ENCODE results near the gene ATP6V0E2.

The ATP6V0E2 gene

DNA sequence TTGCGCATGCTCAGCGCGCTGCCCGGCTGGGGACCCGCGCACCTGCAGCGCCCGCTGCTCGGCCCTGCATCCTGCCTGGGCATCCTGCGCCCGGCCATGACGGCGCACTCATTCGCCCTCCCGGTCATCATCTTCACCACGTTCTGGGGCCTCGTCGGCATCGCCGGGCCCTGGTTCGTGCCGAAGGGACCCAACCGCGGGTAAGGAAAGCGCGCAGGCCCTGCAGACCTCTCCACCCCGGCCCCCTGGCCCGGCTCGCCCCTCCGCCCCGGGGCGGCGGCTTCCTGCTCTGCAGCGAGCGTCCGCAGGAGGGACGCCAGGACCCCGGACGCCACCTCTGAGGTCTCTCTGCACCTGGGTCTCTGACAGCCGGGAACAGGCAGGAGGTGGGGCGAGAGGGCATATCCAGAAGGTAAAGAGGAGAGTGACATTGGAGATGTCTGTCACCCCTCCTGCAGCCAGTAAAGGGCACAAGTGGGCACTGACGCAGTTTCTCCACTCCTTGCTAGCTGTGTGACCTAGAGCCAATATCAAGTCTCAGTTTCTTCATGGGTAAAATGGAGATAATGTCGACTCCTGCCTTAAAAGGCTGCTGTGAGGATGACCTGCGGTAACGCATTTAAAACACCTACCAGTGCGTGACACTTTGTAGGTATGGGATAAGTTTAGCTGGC is 338 bp downstream of the ATP6V0E2 start:
- TF ChIP-seq GATA2 (IDR thresholded peaks at IDR 0.05; ENCODE audit: low read depth, low read length): no peak
- TF ChIP-seq GATA3 (IDR thresholded peaks at IDR 0.05; ENCODE audit: low read depth, low read length): no peak

DNA sequence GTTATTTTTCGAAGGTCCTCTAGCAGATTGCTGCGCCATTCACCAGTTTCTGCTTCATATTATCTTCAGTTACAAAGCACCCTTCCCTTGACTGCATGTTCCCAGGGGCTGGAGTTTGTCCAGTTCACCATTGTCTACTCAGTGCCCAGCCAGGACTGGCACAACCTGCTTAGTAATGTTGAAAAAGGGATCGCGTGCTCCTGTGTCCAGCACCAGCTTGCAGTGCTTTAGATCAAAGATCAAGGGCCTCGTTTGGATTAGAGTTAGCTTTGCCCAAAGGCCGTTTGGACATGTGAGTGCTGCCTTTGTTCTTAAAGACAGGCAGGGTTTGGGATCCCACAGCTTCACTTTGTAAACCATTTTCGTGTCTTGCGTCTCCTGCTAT is 867 bp downstream of the ATP6V0E2 start:
- TF ChIP-seq GATA3 (IDR thresholded peaks at IDR 0.05; ENCODE audit: low read depth, low read length) (no peak), GATA2 (IDR thresholded peaks at IDR 0.05; ENCODE audit: low read depth, low read length) (no peak)

DNA sequence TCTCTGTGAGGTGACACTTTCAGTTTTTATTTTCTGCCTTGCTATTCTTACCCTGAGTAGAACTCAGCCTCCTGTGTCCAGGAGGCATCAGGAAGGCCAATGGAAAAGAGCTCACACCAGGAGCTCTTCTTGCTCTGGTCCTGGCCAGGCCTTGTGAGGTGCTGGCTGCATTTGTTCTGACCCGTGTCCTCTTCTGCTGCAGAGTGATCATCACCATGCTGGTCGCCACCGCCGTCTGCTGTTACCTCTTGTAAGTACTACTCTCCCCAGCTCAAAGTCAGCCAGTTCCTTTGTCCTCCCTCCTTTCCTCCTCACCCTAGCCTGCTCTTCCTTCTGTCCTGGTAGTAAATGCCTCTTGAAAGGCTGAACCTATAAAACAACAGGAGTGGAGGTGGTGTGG is 1.6 kb downstream of the ATP6V0E2 start:
- no peak for TF ChIP-seq GATA3 (IDR thresholded peaks at IDR 0.05; ENCODE audit: low read depth, low read length)
- TF ChIP-seq GATA2 (IDR thresholded peaks at IDR 0.05; ENCODE audit: low read depth, low read length): no peak

DNA sequence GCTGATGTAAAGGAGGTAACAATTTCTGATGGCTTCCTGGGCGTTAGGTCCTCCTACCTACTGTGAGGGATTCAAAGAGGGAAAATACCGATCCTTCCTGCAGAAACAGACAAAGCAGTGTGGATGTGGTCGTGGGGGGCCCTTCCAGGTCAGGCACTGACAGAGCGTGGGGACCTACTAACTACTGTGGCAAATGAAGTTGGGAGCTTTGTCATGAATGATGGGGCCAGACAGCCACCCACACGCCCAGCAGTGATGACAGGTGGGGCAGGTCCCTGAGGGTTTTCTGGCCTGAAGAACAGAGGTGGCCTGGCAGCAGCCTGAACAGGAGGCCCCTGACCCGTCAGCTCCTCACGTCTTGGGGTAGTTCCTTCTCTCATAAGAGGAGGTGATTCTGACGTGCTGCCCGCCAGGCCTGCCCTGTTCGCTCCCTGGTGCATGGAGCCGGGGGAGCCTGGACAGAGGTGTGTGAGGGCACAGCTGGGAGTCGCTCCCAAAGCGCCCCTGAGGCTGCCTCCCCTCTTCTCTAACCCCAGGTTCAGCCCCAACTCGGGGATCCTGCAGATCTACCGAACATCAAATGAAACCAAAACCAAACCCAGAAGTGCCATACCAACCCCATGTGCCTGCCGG is 4.2 kb downstream of the ATP6V0E2 start:
- TF ChIP-seq GATA2 (IDR thresholded peaks at IDR 0.05; ENCODE audit: low read depth, low read length): no peak
- no peak for TF ChIP-seq GATA3 (IDR thresholded peaks at IDR 0.05; ENCODE audit: low read depth, low read length)

DNA sequence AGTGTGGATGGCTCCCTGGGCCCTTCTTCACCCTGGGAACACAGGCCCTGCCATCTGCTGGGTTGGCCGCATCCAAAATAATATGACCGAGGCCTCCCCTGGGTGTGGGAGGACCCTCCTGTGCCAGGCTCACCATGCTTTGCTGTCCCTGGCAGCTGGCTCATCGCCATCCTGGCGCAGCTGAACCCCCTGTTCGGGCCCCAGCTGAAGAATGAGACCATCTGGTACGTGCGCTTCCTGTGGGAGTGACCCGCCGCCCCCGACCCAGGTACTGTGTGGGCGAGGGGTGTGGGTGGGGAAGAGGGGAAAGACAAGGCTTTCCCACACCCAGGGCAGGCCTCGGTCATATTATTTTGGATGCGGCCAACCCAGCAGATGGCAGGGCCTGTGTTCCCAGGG is 4.8 kb downstream of the ATP6V0E2 start:
- no peak for TF ChIP-seq GATA3 (IDR thresholded peaks at IDR 0.05; ENCODE audit: low read depth, low read length)
- no peak for TF ChIP-seq GATA2 (IDR thresholded peaks at IDR 0.05; ENCODE audit: low read depth, low read length)

DNA sequence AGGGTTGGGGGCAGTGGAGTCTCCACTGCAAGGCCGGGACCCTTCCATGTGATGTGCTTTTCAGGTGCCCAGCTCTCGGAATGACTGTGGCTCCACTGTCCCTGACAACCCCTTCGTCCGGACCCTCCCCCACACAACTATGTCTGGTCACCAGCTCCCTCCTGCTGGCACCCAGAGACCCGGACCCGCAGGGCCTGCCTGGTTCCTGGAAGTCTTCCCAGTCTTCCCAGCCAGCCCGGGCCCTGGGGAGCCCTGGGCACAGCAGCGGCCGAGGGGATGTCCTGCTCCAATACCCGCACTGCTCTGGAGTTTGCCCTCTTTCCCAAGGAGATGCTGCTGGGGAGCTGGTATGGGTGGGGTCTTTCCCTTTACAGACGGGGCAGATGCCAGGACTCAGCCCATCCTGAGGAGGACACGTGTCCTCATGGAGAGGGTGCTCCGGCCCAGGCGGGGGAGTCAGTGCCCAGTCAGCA is 5.5 kb downstream of the ATP6V0E2 start:
- TF ChIP-seq GATA3 (IDR thresholded peaks at IDR 0.05; ENCODE audit: low read depth, low read length): no peak

DNA sequence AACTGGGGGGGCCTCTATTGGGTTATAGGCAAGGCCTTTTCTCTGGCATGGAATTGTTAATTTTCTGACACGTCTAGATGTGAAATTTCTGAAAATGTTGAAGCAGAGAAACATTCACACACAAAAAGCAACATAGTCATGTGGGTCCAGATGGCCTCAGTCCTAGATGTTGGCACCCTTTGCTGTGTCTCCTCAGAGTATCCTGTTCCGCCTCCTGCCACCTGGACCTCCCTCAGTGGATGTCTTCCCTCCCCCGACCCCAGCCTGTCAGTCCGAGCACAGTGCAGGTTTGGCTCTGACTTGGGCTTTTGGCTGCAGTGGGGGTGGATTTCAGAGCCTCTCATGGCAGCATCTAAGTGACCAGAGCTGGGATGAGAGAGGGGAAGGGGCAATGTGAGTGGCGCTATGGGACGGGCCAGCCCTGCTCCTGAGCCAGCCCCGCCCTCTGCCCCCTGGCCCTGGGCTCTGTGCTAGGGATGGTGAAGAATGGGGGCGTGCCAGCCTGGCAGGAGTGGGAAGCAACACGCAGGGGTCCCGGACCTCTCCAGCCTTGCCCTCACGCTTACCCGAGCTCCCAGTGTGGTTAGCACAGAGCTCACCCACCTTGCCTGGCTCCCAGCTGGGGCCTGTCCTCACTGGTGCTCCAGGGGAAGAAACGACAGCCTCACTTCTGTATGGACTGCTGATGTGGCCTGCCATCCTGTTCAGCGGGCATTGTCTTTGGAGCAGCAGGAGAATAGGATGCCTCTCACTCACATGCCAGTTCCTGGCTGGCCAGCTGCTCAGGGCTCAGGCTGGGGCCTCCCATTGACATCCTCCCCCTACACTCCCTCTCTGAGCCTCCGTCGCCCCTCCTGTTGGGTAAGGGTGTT is 6.2 kb downstream of the ATP6V0E2 start:
- TF ChIP-seq GATA2 (IDR thresholded peaks at IDR 0.05; ENCODE audit: low read depth, low read length) (no peak), GATA3 (IDR thresholded peaks at IDR 0.05; ENCODE audit: low read depth, low read length) (no peak)

DNA sequence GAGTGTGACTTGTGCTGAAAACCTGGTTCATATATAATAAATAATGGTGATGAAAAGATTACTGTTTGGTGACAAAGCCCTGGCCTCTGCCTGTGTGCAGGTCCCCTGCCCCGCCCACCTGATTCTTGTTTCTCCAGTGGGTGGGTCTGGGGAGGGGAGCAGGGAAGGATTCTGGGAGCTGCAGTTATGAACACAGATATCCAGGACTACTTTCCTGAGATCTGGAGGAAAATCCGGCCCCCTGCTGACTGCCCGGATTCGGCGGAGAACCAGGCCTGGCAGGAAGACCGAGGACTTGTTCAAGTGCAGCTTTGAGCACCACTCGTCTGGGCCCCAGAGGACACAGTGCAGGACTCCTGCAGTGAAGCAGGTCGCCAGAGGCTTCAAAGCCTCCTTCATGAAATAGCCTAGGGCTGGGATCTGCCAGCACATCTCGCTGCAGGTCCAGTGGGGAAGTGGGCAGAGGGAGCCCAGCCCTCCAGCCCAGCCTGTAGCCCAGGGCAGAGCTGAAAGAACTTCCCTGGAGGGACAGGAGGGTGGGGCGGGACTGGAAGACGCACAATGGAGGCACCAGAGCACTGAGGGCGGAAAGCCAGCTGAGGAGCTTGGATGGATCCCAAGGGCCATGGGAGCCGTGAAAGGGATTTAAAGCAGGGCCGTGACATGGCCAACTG is 7.0 kb downstream of the ATP6V0E2 start:
- TF ChIP-seq GATA3 (IDR thresholded peaks at IDR 0.05; ENCODE audit: low read depth, low read length) (no peak), GATA2 (IDR thresholded peaks at IDR 0.05; ENCODE audit: low read depth, low read length) (no peak)

DNA sequence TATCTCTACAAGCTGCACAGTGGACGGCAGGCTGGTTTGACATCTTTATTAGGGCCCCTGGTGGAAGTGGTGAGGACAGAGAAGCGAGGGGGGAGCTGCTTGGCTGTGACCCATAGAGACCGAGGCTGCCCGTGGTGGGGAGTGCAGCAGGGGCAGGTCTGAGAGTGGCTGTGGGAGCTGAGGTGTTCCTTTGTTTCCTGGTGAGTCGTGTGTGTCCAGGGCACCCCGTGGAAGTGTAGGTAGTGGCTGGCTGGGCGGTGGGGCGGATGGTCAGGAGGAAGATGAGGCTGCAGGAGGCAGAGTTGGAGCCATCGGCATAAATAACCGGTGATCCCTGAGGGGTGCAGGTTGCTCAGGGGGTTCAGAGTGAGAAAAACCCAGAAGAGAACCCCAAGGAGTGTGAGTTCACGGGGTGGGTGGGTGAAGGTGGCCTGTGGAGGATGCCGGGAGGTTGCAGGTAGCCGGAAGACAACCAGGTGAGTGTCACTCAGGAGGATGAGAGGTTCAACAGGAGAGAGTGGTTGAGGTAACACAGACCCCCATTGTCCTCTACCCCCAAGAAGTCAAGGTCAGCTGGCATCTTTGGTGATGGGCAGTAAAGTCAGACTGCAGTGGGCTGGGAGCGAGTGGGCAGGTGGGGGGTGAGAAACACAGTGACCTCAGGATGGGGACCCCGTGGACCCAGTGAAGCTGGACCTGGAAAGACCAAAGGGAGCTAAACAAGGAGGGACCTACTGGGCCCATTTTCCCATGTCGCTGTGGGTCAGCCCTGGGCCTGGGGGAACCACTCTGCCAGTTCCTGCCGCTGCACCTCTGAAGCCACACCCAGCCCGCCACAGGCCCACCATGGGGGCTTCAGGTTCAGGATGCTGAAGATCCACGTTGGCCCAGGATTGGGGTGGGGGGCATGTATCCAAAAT is 7.8 kb downstream of the ATP6V0E2 start:
- no peak for TF ChIP-seq GATA2 (IDR thresholded peaks at IDR 0.05; ENCODE audit: low read depth, low read length)
- TF ChIP-seq GATA3 (IDR thresholded peaks at IDR 0.05; ENCODE audit: low read depth, low read length): no peak

DNA sequence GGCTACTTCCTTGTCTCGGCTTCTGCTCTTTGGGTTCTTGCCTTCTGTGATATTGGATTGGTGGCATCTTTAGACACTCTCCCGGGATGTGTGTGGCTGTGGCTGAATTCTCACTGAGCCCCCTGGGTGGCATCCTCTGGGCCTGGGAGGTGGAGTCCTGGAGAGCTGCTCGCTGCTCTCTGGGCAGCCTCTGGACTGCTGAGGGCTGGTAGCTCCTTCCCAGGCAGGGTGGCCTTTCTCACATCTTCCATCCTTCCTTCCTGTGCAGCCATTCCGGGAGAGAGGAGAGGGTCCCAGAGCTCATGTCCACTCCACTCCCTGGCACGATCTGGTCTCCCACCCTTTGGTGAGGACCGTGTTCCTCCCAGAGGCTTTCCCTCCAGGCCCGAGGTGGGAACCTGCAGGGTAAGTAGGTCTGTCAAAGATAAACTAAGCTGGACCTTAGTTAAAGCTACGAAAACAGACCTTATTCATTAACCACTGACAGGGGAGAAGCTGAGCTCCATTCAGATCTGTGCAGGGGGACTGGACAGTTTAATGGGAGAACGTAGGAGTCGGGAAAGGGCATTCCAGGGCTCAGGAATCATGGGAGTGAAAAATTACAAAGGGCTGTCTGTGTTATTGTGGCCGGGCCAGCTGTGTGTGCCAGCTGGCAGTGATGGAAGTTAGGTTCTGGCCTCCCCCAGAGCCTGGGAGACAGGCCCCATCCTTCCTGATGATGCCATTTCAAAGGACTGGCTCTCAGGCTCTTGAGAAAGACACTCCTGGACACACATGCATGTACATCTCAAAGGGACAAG is 8.7 kb downstream of the ATP6V0E2 start:
- TF ChIP-seq GATA2 (IDR thresholded peaks at IDR 0.05; ENCODE audit: low read depth, low read length) (no peak), GATA3 (IDR thresholded peaks at IDR 0.05; ENCODE audit: low read depth, low read length) (no peak)

DNA sequence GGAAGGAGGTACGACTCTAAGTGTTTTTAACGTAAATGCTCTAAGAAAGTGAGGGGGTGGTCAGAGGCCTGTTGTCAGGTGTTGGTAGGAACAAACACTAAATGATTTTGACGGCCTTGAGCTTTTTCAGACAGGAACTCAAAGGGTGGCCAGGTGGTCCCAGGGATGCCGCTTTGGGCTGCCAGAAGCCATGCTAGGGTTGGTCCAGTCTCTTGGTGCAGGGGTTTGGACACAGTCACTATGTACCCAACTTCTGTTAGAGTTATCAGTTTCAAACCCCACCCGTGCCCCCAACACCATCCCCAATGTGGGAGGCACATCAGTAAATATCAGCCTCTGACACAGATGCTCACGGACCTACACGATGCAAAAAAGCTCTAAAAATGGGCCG is 9.3 kb downstream of the ATP6V0E2 start:
- TF ChIP-seq GATA3 (IDR thresholded peaks at IDR 0.05; ENCODE audit: low read depth, low read length): no peak
- TF ChIP-seq GATA2 (IDR thresholded peaks at IDR 0.05; ENCODE audit: low read depth, low read length): no peak

DNA sequence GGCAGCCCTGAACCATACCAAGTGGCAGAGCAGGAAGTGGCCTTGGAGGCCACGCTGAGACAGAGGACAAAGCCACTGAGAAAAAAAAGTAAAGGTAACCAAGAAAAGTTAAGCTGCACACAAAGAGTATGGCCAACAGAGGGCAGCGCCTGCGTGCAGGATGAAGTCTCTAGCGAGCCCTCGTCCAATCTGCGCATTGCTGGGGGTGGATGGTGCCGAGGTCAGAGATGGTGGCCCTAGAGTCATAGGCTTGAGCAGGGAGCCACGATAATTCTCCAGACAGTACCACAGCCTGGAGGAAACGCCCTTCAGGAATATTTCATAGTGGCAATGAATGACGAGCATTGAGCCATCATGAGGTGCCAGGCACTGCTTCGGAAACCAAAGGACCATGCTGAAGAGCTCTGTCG is 9.7 kb downstream of the ATP6V0E2 start:
- no peak for TF ChIP-seq GATA3 (IDR thresholded peaks at IDR 0.05; ENCODE audit: low read depth, low read length)
- TF ChIP-seq GATA2 (IDR thresholded peaks at IDR 0.05; ENCODE audit: low read depth, low read length): no peak

Data from SH-SY5Y (cell line).